NCI-H226 (cell line): Measurements from ENCODE around the gene HSPB1.
"Not testable (repeated sequence)": the region's sequence is repeated elsewhere in the genome, so short reads cannot be mapped to it uniquely, and the experiment has no call there.

Experiments
- DNase-seq: peaks from one replicate; pipeline ENCODE4 v3.0.0-alpha.2; 2015

The HSPB1 gene

GRCh38 chr7:76282344-76283253 is 19.9 kb upstream of the HSPB1 start:
- no peak for DNase-seq

GRCh38 chr7:76283254-76284159 is 19.0 kb upstream of the HSPB1 start:
- no peak for DNase-seq

- no peak for DNase-seq
Measured at GRCh38 chr7:76285604-76286374, 16.7 kb upstream of the HSPB1 start.

- DNase-seq, result no peak
Measured at GRCh38 chr7:76286842-76287403, 15.6 kb upstream of the HSPB1 start.

GRCh38 chr7:76290847-76291350 is 11.6 kb upstream of the HSPB1 start:
- DNase-seq, result not testable (repeated sequence)

GRCh38 chr7:76291351-76292212 is 10.9 kb upstream of the HSPB1 start:
- DNase-seq, result peak; percentile 99

- no peak for DNase-seq
Measured at GRCh38 chr7:76292213-76292573, 10.3 kb upstream of the HSPB1 start.

GRCh38 chr7:76292911-76293310 is 9.6 kb upstream of the HSPB1 start:
- not testable (repeated sequence) for DNase-seq

GRCh38 chr7:76293407-76293901 is 9.0 kb upstream of the HSPB1 start:
- DNase-seq, result no peak

- peak; percentile 97 for DNase-seq
Measured at GRCh38 chr7:76294344-76295024, 8.0 kb upstream of the HSPB1 start.

- DNase-seq, result peak; percentile 86
Measured at GRCh38 chr7:76296743-76297740, 5.4 kb upstream of the HSPB1 start.

GRCh38 chr7:76300166-76300731 is 2.2 kb upstream of the HSPB1 start:
- DNase-seq, result peak; percentile 82

GRCh38 chr7:76301000-76301399 is 1.5 kb upstream of the HSPB1 start:
- no peak for DNase-seq

- peak; percentile 94 for DNase-seq
Measured at GRCh38 chr7:76303202-76304147, 1.0 kb downstream of the HSPB1 start.

GRCh38 chr7:76304888-76305375 is 2.5 kb downstream of the HSPB1 start:
- DNase-seq, result no peak

- not testable (repeated sequence) for DNase-seq
Measured at GRCh38 chr7:76308874-76309273, 6.4 kb downstream of the HSPB1 start.

- not testable (repeated sequence) for DNase-seq
Measured at GRCh38 chr7:76309341-76310101, 7.0 kb downstream of the HSPB1 start.
